A549 (cell line): ENCODE results near the gene NUDT2. TPM values are rescaled to one million over a fixed set of nuclear protein-coding genes. Genes with fewer than 3 reads are reported as not detected.
"Not testable (repeated sequence)": the region's sequence is repeated elsewhere in the genome, so short reads cannot be mapped to it uniquely, and the experiment has no call there.

ENCODE experiments used
- ATAC-seq, 2 experiments: fragments of 200-7000 bp in 1 of 2; fragments of >200 bp in 1 of 2; cut with Nextera tagmentation in 1 of 2; cut with Tn5 transposase in 1 of 2; 3 replicates each; pipeline versions ENCODE4 v1.8.0 to v1.9.1; 2018 to 2020; ENCODE audit warnings: mild to moderate bottlenecking in 1 of 2, moderate library complexity in 1 of 2
- CTCF ChIA-PET: fragments of 300-600 bp; sonication (Branson Sonifier 250); formaldehyde crosslinking; extraction: SDS; loops from one replicate; lab custom pipeline; 2021; ENCODE audit warnings: antibody characterized with exemption, inconsistent platforms; lab: Yijun Ruan, JAX
- POLR2A ChIA-PET: fragments of 350-600 bp; formaldehyde crosslinking; extraction: SDS; loops from one replicate; lab custom pipeline; 2021; ENCODE audit warnings: antibody characterized with exemption, inconsistent platforms; lab: Yijun Ruan, JAX
- DNase-seq, 2 experiments: peaks; one replicate each; pipeline versions ENCODE4 v3.0.0 to v3.0.0-alpha.2; 2011 to 2016; ENCODE audit warnings: low read depth in 1 of 2, low spot score in 1 of 2
- FAIRE-seq: peaks from 2 replicates; lab custom pipeline; 2011; peaks lifted over from hg19 to GRCh38; lab: Jason Lieb, UNC
- H3K27ac ChIP-seq, 2 experiments: fragments of >200 bp; sonication (Bioruptor Twin); formaldehyde crosslinking; 3 replicates each; pipeline ENCODE4 v1.5.1; 2016 to 2017
- H3K4me1 ChIP-seq: fragments of >200 bp; sonication (Bioruptor Twin); formaldehyde crosslinking; 3 replicates; pipeline ENCODE4 v1.6.1; 2016
- H3K4me2 ChIP-seq: fragments of >200 bp; sonication (Bioruptor Twin); formaldehyde crosslinking; 3 replicates; pipeline ENCODE4 v1.6.1; 2016
- H3K4me3 ChIP-seq: fragments of >200 bp; sonication (Bioruptor Twin); formaldehyde crosslinking; 3 replicates; pipeline ENCODE4 v1.5.1; 2016
- H3K9me3 ChIP-seq: fragments of >200 bp; sonication (Bioruptor Twin); formaldehyde crosslinking; 3 replicates; pipeline ENCODE4 v1.6.1; 2016
- CBX8 ChIP-seq: fragments of 200-600 bp; sonication (generic); IDR thresholded peaks from 2 replicates; pipeline ENCODE4 v1.6.1; 2016
- CEBPB ChIP-seq, 2 experiments: fragments of >200 bp in 1 of 2; sonication (Bioruptor Twin) in 1 of 2; formaldehyde crosslinking in 1 of 2; IDR thresholded peaks; 2 replicates each; pipeline ENCODE4 v1.6.1; 2012 to 2016
- CHD4 ChIP-seq: fragments of 200-600 bp; sonication (generic); IDR thresholded peaks from 2 replicates; pipeline ENCODE4 v1.6.1; 2016; ENCODE audit warnings: antibody characterized with exemption, mild to moderate bottlenecking, borderline replicate concordance
- FOXS1 ChIP-seq: fragments of 250-450 bp; sonication (Bioruptor Pico); IDR thresholded peaks from 2 replicates; pipeline ENCODE4 v1.5.0; 2020; ENCODE audit warnings: mild to moderate bottlenecking, moderate library complexity
- HEYL ChIP-seq: fragments of 250-450 bp; sonication (Bioruptor Pico); IDR thresholded peaks from 2 replicates; pipeline ENCODE4 v1.8.0; 2021; ENCODE audit warnings: mild to moderate bottlenecking, moderate library complexity
- JUN ChIP-seq, 2 experiments: fragments of >200 bp; sonication (Bioruptor Twin); formaldehyde crosslinking; IDR thresholded peaks; 2 replicates in 1 of 2; 3 replicates in 1 of 2; pipeline ENCODE4 v1.6.1; 2016 to 2017
- MAFK ChIP-seq: fragments of 450-650 bp; IDR thresholded peaks from 2 replicates; pipeline ENCODE4 v1.6.1; 2014; ENCODE audit not compliant: partially characterized antibody
- NFE2L2 ChIP-seq: fragments of 150-350 bp; conservative IDR thresholded peaks from 2 replicates; pipeline ENCODE4 v1.6.1; 2014; ENCODE audit warnings: low read length
- POLR2A ChIP-seq: IDR thresholded peaks from 2 replicates; pipeline ENCODE4 v1.6.1; 2012; ENCODE audit warnings: mild to moderate bottlenecking, low read length
- RARB ChIP-seq: fragments of 250-450 bp; sonication (Bioruptor Pico); IDR thresholded peaks from 2 replicates; pipeline ENCODE4 v1.8.0; 2021; ENCODE audit warnings: mild to moderate bottlenecking, moderate library complexity
- RFX5 ChIP-seq: fragments of 450-650 bp; IDR thresholded peaks from 2 replicates; pipeline ENCODE4 v1.7.1; 2014; ENCODE audit warnings: antibody characterized with exemption, mild to moderate bottlenecking, moderate library complexity
- TFCP2L1 ChIP-seq: fragments of 250-450 bp; sonication (Bioruptor Pico); IDR thresholded peaks from 2 replicates; pipeline ENCODE4 v1.5.0; 2021; ENCODE audit warnings: mild to moderate bottlenecking
- WGBS: methylation state at CpG from one replicate; pipeline ENCODE4 v1.1.6; 2017; ENCODE audit errors: missing lambda C conversion rate; 5-methylcytosine and 5-hydroxymethylcytosine counted together
- polyA plus RNA-seq, 4 experiments: library from polyadenylated mRNA; depleted of rRNA in 3 of 4; stranded (reverse); fragments of >200 nt; fragmentation: RNase III in 1 of 4; extraction: RNeasy Plus Mini Kit Qiagen cat#74134 plus additional on column Dnase treatment in 1 of 4; gene quantifications; 2 replicates in 3 of 4; 3 replicates in 1 of 4; pipeline ENCODE4 v1.2.3, GENCODE V29; 2011 to 2017
- TF ChIP-seq, protein P1 (sequence below): IDR thresholded peaks from 2 replicates; pipeline ENCODE4 v1.6.1; 2012; ENCODE audit warnings: low read depth, borderline replicate concordance
- TF ChIP-seq, protein P2 (sequence below): fragments of >200 bp; sonication (Bioruptor Twin); formaldehyde crosslinking; IDR thresholded peaks from 2 replicates; pipeline ENCODE4 v1.6.1; 2016
- TF ChIP-seq, protein P3 (sequence below): fragments of 250-450 bp; sonication (Bioruptor Pico); IDR thresholded peaks from 2 replicates; pipeline ENCODE4 v1.5.0; 2020; ENCODE audit warnings: low read depth, mild to moderate bottlenecking, moderate library complexity
- TF ChIP-seq, protein P4 (sequence below): IDR thresholded peaks from 2 replicates; pipeline ENCODE4 v1.6.1; 2012

The NUDT2 gene
- polyA plus RNA-seq, 2 of the 4 experiments (the other 2 are of a cell fraction): 25.5 to 26.4 TPM

DNA sequence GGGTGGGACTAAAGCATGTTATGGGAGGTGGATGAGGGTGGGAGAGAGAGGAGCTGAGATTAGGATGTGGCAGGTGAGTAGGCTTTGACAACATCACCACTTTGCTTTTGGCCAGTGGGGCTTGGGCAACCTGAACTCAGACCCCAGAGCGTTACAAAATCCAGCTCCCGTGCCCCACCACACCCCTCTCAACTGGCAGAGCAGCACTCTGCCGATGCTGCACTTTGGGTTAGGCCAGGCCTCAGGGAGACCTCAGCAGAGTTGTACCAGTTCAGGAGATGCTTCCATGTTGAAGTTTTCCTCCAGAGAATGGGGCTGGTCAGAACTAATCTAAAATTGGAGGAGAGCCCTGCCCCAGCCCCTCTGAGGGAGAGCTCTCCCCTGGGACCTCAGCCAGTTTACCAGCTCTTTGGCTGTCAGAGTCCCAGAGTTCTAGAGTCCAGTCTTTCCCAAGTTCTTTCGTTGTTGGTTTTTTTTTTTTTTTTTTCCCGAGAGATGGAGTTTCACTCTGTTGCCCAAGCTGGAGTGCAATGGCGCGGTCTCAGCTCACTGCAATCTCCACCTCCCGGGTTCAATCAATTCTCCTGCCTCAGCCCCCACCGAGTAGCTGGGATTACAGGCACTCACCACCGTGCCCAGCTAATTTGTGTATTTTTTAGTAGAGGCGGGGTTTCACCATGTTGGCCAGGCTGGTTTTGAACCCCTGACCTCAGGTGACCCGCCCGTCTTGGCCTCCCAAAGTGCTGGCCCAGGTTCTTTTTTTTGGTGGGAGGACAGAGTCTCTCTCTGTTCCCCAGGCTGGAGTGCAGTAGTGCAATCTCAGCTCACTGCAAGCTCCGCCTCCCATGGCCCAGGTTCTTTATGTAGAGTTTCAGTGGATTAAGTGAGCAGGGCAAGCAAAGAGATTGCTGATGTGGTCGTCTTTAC is 17.8 kb downstream of the NUDT2 start (continued):
- TF ChIP-seq, protein P1, sequence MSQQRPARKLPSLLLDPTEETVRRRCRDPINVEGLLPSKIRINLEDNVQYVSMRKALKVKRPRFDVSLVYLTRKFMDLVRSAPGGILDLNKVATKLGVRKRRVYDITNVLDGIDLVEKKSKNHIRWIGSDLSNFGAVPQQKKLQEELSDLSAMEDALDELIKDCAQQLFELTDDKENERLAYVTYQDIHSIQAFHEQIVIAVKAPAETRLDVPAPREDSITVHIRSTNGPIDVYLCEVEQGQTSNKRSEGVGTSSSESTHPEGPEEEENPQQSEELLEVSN: no peak
- TF ChIP-seq CHD4 (no peak), HEYL (CRISPR knock-in tag) (no peak), NFE2L2 (no peak), TFCP2L1 (no peak), POLR2A (no peak), CBX8 (no peak), RARB (no peak)
- TF ChIP-seq, protein P2, sequence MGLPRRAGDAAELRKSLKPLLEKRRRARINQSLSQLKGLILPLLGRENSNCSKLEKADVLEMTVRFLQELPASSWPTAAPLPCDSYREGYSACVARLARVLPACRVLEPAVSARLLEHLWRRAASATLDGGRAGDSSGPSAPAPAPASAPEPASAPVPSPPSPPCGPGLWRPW: no peak
- TF ChIP-seq, protein P3, sequence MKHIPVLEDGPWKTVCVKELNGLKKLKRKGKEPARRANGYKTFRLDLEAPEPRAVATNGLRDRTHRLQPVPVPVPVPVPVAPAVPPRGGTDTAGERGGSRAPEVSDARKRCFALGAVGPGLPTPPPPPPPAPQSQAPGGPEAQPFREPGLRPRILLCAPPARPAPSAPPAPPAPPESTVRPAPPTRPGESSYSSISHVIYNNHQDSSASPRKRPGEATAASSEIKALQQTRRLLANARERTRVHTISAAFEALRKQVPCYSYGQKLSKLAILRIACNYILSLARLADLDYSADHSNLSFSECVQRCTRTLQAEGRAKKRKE (CRISPR knock-in tag): no peak
- TF ChIP-seq, protein P4, sequence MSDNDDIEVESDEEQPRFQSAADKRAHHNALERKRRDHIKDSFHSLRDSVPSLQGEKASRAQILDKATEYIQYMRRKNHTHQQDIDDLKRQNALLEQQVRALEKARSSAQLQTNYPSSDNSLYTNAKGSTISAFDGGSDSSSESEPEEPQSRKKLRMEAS: no peak
- TF ChIP-seq, all 56 proteins: peak for 0

DNA sequence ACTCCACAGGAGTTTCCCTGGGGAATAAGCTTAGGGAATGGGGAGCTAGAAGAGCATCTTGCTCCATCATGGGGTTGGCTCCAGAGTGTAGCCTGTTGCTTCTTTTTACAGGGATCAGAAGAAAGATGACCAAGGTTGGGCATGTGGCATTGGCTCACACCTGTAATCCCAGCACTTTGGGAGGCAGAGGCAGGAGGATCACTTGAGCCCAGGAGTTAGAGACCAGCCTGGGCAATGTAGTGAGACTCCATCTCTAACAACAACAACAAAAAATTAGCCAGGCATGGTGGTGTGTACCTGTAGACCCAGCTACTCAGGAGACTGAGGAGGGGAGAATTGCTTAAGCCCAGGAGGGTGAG is 18.4 kb downstream of the NUDT2 start:
- Histone ChIP-seq H3K4me3 (no peak overlapping the region), H3K4me1 (no peaks in the 10 kb centered on the region), H3K27ac (no peak overlapping the region), H3K9me3 (no peaks in the 10 kb centered on the region), H3K4me2 (no peak overlapping the region)
- ATAC-seq (no peak), DNase-seq (no peak), FAIRE-seq (no peak)
- ChIA-PET CTCF (interaction anchor here (1.1 to 23.6 kb wide), 6 partner anchors 9 to 255 kb away, joined by 3 to 417 read pairs (median 12); partner anchors contain the start of gene MYORG), POLR2A (no interaction called here)
- TF ChIP-seq JUN (IDR thresholded peaks at IDR 0.05) (no peak), MAFK (no peak), RFX5 (no peak)

DNA sequence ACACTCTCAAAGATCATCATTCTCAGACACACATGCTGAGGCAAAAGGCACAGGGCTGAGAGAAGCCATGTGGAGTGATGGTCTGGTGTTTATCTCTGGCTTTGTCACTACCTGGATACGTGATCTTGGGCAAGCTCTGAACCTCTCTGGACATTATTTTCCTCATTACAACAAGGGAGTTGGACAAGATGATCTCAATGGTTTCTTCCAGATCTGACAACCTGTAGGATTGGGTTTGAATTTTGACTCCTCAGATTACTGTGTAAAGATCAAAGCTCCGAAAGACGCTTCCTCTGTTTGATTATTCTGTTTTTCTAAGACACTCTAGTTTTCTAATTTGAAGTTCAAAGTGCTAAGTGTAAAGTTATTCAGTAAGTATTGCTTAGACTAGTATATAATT is 20.0 kb downstream of the NUDT2 start:
- POLR2A ChIA-PET: no interaction called here
- Histone ChIP-seq H3K27ac (no peak overlapping the region), H3K4me2 (no peak overlapping the region), H3K9me3 (no peaks in the 10 kb centered on the region), H3K4me1 (no peaks in the 10 kb centered on the region), H3K4me3 (no peak overlapping the region)
- ATAC-seq (no peak), FAIRE-seq (no peak), DNase-seq (no peak)
- TF ChIP-seq CEBPB (IDR thresholded peaks at IDR 0.05): no peak
- TF ChIP-seq, protein P1: no peak
- no peak for TF ChIP-seq FOXS1 (CRISPR knock-in tag)
- CTCF ChIA-PET: interaction anchor here (1.5 to 23.6 kb wide), 3 partner anchors 11 to 26 kb away, joined by 7 to 417 read pairs (median 11); partner anchors contain the start of gene MYORG
- WGBS: 87% methylated on average over 3 of the region's 3 CpGs

DNA sequence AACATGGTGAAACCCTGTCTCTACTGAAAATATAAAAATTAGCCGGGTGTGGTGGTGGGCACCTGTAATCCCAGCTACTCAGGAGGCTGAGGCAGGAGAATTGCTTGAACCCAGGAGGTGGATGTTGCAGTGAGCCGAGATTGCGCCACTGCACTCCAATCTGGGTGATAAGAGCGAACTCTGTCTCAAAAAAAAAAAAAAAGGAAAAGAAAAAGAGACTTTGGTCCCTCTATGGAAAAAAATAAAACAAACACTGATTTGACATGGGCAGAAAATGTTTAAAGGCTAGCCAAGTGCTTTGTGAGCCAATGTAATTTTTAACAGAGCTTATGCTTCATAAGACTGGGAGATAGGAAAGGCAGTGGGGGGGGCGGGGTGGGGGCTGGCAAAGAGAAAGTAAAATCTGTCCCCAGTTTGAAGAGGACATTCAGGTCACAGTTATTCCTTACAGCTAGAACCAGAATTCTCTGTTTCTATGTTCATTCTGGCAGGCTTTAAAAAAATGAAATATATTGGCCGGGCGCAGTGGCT is 22.8 kb downstream of the NUDT2 start:
- DNase-seq, POLR2A ChIA-PET, H3K27ac ChIP-seq, H3K4me2 ChIP-seq, ATAC-seq, FAIRE-seq, H3K4me3 ChIP-seq, H3K4me1 ChIP-seq: not testable (repeated sequence)
- WGBS: 90% methylated on average over 6 of the region's 7 CpGs
- H3K9me3 ChIP-seq: peaks cover 11% of the 10 kb centered on the region; the same call in 2 of the 3 replicates
- CTCF ChIA-PET: interaction anchor here (23.6 kb wide), 1 partner anchor 24 kb away, joined by 417 read pairs; the partner anchor contains the start of gene MYORG

DNA sequence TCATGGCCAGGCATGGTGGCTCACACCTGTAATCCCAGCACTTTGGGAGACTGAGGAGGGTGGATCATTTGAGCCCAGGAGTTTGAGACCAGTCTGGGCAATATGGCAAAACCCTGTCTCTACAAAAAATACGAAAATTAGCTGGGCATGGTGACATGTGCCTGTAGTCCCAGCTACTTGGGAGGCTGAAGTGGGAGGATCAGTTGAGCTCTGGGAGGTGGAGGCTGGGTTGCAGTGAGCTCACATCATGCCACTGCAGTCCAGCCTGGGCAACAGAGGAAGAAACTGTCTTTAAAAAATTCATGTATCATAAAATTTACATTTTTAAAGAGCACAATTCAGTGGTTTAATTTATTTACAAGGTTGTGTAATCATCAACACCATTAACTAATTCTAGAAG is 23.6 kb downstream of the NUDT2 start:
- H3K4me3 ChIP-seq, H3K4me2 ChIP-seq, POLR2A ChIA-PET, H3K27ac ChIP-seq, FAIRE-seq, DNase-seq, H3K4me1 ChIP-seq, ATAC-seq: not testable (repeated sequence)
- H3K9me3 ChIP-seq: peaks cover 11% of the 10 kb centered on the region; the same call in 2 of the 3 replicates
- WGBS: 55% methylated on average over 1 of the region's 1 CpG
- CTCF ChIA-PET: interaction anchor here (1.6 to 23.6 kb wide), 2 partner anchors 21 to 23 kb away, joined by 4 to 417 read pairs; partner anchors contain the start of gene MYORG
